Testis (tissue), 2 donors: ENCODE data around the gene RPTOR.

ENCODE experiments used
- CTCF ChIP-seq, 3 experiments: fragments of 450-650 bp in 2 of 3; fragments of 200-600 bp in 1 of 3; sonication (generic) in 1 of 3; IDR thresholded peaks; one replicate each; pipeline ENCODE4 v1.5.1; 2016 to 2019; ENCODE audit warnings: antibody characterized with exemption in 3 of 3, mild to moderate bottlenecking in 2 of 3, moderate library complexity in 1 of 3
- POLR2A ChIP-seq: fragments of 450-650 bp; IDR thresholded peaks from one replicate; pipeline ENCODE4 v1.6.1; 2017; ENCODE audit warnings: antibody characterized with exemption, mild to moderate bottlenecking, moderate library complexity

GRCh38 chr17:80825471-80826345 is 281.1 kb downstream of the RPTOR start:
- TF ChIP-seq POLR2A (no peak), CTCF (IDR thresholded peaks at IDR 0.05) (no peak)
